OCI-LY1 (cell line): ENCODE data around the gene ME3.

Experiments used
- H2AFZ ChIP-seq: fragments of 200-600 bp; sonication (generic), shearing (Covaris generic); 2 replicates; pipeline ENCODE4 v1.6.0; 2014; ENCODE audit warnings: antibody characterized with exemption, mild to moderate bottlenecking, low read length
- H3F3A ChIP-seq: fragments of 200-600 bp; sonication (generic), shearing (Covaris generic); 2 replicates; pipeline ENCODE4 v1.6.0; 2014; ENCODE audit warnings: mild to moderate bottlenecking, antibody characterized with exemption, low read length, moderate library complexity; ENCODE audit not compliant: insufficient read depth
- H3K27ac ChIP-seq: fragments of 200-600 bp; sonication (generic); 2 replicates; pipeline ENCODE4 v1.5.1; 2014; ENCODE audit warnings: low read length, mixed run types, mild to moderate bottlenecking, low read depth; ENCODE audit not compliant: poor library complexity, severe bottlenecking
- H3K27me3 ChIP-seq: fragments of 200-600 bp; sonication (generic); 2 replicates; pipeline ENCODE4 v1.6.0; 2014; ENCODE audit warnings: antibody characterized with exemption, mild to moderate bottlenecking, low read length, moderate library complexity; ENCODE audit not compliant: insufficient read depth
- H3K36me3 ChIP-seq: fragments of 200-600 bp; sonication (generic); 2 replicates; pipeline ENCODE4 v1.6.1; 2014; ENCODE audit warnings: mild to moderate bottlenecking, antibody characterized with exemption, low read length, moderate library complexity, mixed read lengths; ENCODE audit not compliant: insufficient read depth
- H3K4me1 ChIP-seq: fragments of 200-600 bp; sonication (generic); 2 replicates; pipeline ENCODE4 v1.5.1; 2014; ENCODE audit warnings: mild to moderate bottlenecking, low read length, moderate library complexity; ENCODE audit not compliant: insufficient read depth, severe bottlenecking
- H3K4me2 ChIP-seq: fragments of 200-600 bp; sonication (generic), shearing (Covaris generic); 2 replicates; pipeline ENCODE4 v1.6.1; 2014; ENCODE audit warnings: low read length
- H3K4me3 ChIP-seq: fragments of 200-600 bp; sonication (generic); 2 replicates; pipeline ENCODE4 v1.5.1; 2014; ENCODE audit warnings: low read length, low read depth, mild to moderate bottlenecking, mixed read lengths; ENCODE audit not compliant: poor library complexity, severe bottlenecking
- H3K79me2 ChIP-seq: fragments of 200-600 bp; shearing (Covaris generic); 2 replicates; pipeline ENCODE4 v1.6.1; 2016; ENCODE audit warnings: mixed run types, low read length, mixed read lengths; ENCODE audit not compliant: insufficient read depth
- H3K9ac ChIP-seq: fragments of 200-600 bp; sonication (generic), shearing (Covaris generic); 2 replicates; pipeline ENCODE4 v1.6.1; 2014; ENCODE audit warnings: mild to moderate bottlenecking, low read length, mixed read lengths
- H3K9me2 ChIP-seq: fragments of 200-600 bp; sonication (generic), shearing (Covaris generic); 2 replicates; pipeline ENCODE4 v1.6.1; 2014; ENCODE audit warnings: low read depth, mild to moderate bottlenecking, low read length, mixed read lengths
- H3K9me3 ChIP-seq: fragments of 200-600 bp; shearing (Covaris generic); 2 replicates; pipeline ENCODE4 v1.6.1; 2014; ENCODE audit warnings: low read length, mixed read lengths
- H4K20me1 ChIP-seq: fragments of 200-600 bp; sonication (generic), shearing (Covaris generic); 2 replicates; pipeline ENCODE4 v1.6.0; 2016; ENCODE audit warnings: mild to moderate bottlenecking, low read length; ENCODE audit not compliant: insufficient read depth
- EZH2 ChIP-seq: fragments of 200-600 bp; sonication (generic), shearing (Covaris generic); IDR thresholded peaks from 2 replicates; pipeline ENCODE4 v1.8.0; 2017; ENCODE audit warnings: borderline replicate concordance, mixed run types, mild to moderate bottlenecking, antibody characterized with exemption, low read length, moderate library complexity, mixed read lengths
- TF ChIP-seq, protein P1 (sequence below): fragments of 200-600 bp; sonication (generic), shearing (Covaris generic); IDR thresholded peaks from 2 replicates; pipeline ENCODE4 v1.5.1; 2017; ENCODE audit warnings: mild to moderate bottlenecking, antibody characterized with exemption, low read length, moderate library complexity, mixed read lengths

ME3 gene

DNA sequence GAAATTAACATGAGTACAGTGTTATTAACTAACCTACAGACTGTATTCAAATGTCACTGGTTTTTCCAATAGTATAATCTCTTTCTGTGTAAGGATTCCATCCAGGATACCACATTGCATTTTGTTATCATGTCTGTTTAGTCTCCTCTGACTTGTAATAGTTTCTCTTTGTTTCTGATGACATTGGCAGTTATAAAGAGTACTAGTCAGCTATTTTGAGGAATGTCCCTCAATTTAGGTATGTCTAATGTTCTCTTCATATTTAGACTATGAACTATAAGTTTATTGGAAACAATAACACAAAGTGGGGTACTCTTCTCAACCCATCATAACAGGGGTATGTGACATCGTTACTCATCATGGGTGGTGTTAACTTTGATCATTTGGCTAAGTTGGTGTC, 20.3 kb upstream of the ME3 start:
- Histone ChIP-seq H3K9me3 (no peaks in the 10 kb centered on the region), H4K20me1 (no peaks in the 10 kb centered on the region), H3K4me2 (no peak overlapping the region), H3K79me2 (no peaks in the 10 kb centered on the region), H2AFZ (no peak overlapping the region), H3K27ac (no peak overlapping the region), H3K4me3 (no peak overlapping the region), H3K36me3 (no peaks in the 10 kb centered on the region), H3F3A (no peaks in the 10 kb centered on the region), H3K9ac (no peak overlapping the region), H3K27me3 (no peaks in the 10 kb centered on the region), H3K9me2 (no peaks in the 10 kb centered on the region), H3K4me1 (no peaks in the 10 kb centered on the region)
- TF ChIP-seq EZH2: no peak
- TF ChIP-seq, protein P1, sequence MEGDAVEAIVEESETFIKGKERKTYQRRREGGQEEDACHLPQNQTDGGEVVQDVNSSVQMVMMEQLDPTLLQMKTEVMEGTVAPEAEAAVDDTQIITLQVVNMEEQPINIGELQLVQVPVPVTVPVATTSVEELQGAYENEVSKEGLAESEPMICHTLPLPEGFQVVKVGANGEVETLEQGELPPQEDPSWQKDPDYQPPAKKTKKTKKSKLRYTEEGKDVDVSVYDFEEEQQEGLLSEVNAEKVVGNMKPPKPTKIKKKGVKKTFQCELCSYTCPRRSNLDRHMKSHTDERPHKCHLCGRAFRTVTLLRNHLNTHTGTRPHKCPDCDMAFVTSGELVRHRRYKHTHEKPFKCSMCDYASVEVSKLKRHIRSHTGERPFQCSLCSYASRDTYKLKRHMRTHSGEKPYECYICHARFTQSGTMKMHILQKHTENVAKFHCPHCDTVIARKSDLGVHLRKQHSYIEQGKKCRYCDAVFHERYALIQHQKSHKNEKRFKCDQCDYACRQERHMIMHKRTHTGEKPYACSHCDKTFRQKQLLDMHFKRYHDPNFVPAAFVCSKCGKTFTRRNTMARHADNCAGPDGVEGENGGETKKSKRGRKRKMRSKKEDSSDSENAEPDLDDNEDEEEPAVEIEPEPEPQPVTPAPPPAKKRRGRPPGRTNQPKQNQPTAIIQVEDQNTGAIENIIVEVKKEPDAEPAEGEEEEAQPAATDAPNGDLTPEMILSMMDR: no peak

DNA sequence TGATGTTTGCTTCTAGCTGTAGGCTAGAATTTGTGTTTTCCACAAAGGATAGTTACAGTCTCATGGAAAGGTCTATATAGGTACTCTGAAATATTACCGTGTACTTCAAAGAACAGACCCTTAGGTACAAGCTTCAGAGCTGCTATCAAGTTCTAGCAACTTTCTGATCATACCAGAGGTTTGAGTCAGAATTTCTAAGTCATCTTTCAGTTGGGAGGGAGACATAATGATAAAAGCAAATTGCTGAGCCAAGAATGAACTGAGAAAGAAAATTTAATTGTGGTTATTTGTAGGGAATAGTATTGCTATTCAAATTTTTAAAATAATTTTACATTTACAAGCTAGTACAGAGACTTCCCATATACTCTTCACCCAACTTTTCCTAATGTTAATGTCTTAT, 19.9 kb upstream of the ME3 start:
- no peaks in the 10 kb centered on the region for H3K27me3 ChIP-seq
- TF ChIP-seq, protein P1: no peak
- no peak for TF ChIP-seq EZH2
- H3K9ac ChIP-seq: no peak overlapping the region
- no peaks in the 10 kb centered on the region for H3K4me1 ChIP-seq
- no peaks in the 10 kb centered on the region for H3K36me3 ChIP-seq
- H3K9me3 ChIP-seq: no peaks in the 10 kb centered on the region
- no peaks in the 10 kb centered on the region for H3K79me2 ChIP-seq
- H2AFZ ChIP-seq: no peak overlapping the region
- no peaks in the 10 kb centered on the region for H3K9me2 ChIP-seq
- no peak overlapping the region for H3K4me2 ChIP-seq
- H3F3A ChIP-seq: no peaks in the 10 kb centered on the region
- no peak overlapping the region for H3K4me3 ChIP-seq
- no peaks in the 10 kb centered on the region for H4K20me1 ChIP-seq
- H3K27ac ChIP-seq: no peak overlapping the region

DNA sequence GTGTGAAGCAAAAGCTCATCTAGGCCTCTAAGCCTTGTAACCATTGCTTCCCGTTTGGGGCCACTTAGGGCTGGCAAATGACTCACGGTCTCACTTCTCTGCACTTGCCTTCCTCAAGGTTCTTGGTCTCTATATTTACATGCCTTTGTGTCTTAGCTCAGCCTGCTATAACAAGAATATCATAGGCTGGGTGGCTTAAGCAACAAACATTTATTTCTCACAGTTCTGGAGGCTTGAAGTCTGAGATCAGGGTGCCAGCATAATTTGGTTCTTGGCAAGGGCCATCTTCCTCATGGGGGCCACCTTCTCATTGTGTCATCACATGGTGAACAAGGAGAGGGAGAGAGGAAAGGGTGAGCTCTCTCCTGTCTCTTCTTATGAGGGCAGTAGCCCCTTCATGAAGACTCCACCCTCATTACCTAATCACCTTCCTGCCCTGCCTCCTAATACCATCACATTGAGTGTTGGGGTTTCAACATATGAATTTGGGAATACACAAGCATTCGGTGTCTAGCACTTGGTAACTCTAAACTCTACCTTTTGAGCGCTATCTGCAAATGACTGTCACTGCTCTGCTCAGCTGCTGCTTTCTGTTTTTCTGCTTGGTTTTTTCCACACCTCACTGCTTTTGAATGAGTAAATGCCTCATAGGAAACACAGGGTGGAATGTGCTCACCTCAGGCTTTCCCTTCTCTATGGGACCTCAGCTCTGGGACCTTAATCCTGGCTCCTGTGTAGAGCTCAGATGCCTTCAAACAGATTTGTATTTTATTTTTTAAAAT, 16.2 kb upstream of the ME3 start:
- no peak overlapping the region for H3K27ac ChIP-seq
- no peaks in the 10 kb centered on the region for H3K9me2 ChIP-seq
- no peak overlapping the region for H3K4me3 ChIP-seq
- H3K9ac ChIP-seq: no peak overlapping the region
- no peak overlapping the region for H2AFZ ChIP-seq
- no peaks in the 10 kb centered on the region for H3K9me3 ChIP-seq
- H3F3A ChIP-seq: no peaks in the 10 kb centered on the region
- no peaks in the 10 kb centered on the region for H3K27me3 ChIP-seq
- no peaks in the 10 kb centered on the region for H3K36me3 ChIP-seq
- H3K4me2 ChIP-seq: no peak overlapping the region
- no peaks in the 10 kb centered on the region for H3K79me2 ChIP-seq
- H4K20me1 ChIP-seq: no peaks in the 10 kb centered on the region
- TF ChIP-seq, protein P1: no peak
- no peak for TF ChIP-seq EZH2
- no peaks in the 10 kb centered on the region for H3K4me1 ChIP-seq
